ENCODE data around the gene CLIC5. TPM values are rescaled to one million over a fixed set of nuclear protein-coding genes. Genes with fewer than 3 reads are reported as not detected.

Gene CLIC5
- polyA plus RNA-seq, 12 donors = 13.1 to 26.5 (median 20.9) TPM; not detected in 1

GRCh38 chr6:46042355-46042999 lies 26.8 kb upstream of the CLIC5 start:
- DNase-seq = no peak

GRCh38 chr6:46040288-46040687 lies 24.6 kb upstream of the CLIC5 start:
- DNase-seq = no peak

- DNase-seq = no peak
Observed at GRCh38 chr6:46039646-46040045, 24.0 kb upstream of the CLIC5 start.

GRCh38 chr6:46036911-46037310 lies 21.3 kb upstream of the CLIC5 start:
- no peak for DNase-seq

- DNase-seq = no peak
Observed at GRCh38 chr6:46035242-46035641, 19.6 kb upstream of the CLIC5 start.

GRCh38 chr6:46032110-46032998 lies 16.7 kb upstream of the CLIC5 start:
- DNase-seq = no peak

GRCh38 chr6:46029602-46030001 lies 13.9 kb upstream of the CLIC5 start:
- DNase-seq = no peak

GRCh38 chr6:46026307-46026706 lies 10.6 kb upstream of the CLIC5 start:
- DNase-seq = no peak

GRCh38 chr6:46025573-46025972 lies 9.9 kb upstream of the CLIC5 start:
- DNase-seq = no peak

- DNase-seq = no peak
Observed at GRCh38 chr6:46024124-46024769, 8.6 kb upstream of the CLIC5 start.

- DNase-seq = no peak
Observed at GRCh38 chr6:46023216-46023915, 7.7 kb upstream of the CLIC5 start.

GRCh38 chr6:46022106-46022948 lies 6.7 kb upstream of the CLIC5 start:
- DNase-seq = no peak

GRCh38 chr6:46017726-46018125 lies 2.1 kb upstream of the CLIC5 start:
- no peak for DNase-seq

GRCh38 chr6:46016063-46016608 lies 476 bp upstream of the CLIC5 start:
- no peak for DNase-seq

- DNase-seq = no peak
Observed at GRCh38 chr6:46014511-46015118, 1.0 kb downstream of the CLIC5 start.

- DNase-seq = no peak
Observed at GRCh38 chr6:46014046-46014445, 1.6 kb downstream of the CLIC5 start.

- no peak for DNase-seq
Observed at GRCh38 chr6:46013639-46014038, 2.0 kb downstream of the CLIC5 start.

- no peak for DNase-seq
Observed at GRCh38 chr6:46012834-46013233, 2.8 kb downstream of the CLIC5 start.

GRCh38 chr6:46011188-46012085 lies 4.2 kb downstream of the CLIC5 start:
- no peak for DNase-seq
